BJ (cell line): ENCODE results near the gene DNAH3. TPM values are rescaled to one million over a fixed set of nuclear protein-coding genes. Genes with fewer than 3 reads are reported as not detected.

ENCODE experiments used
- CTCF ChIA-PET: fragments of 350-600 bp; formaldehyde crosslinking; extraction: SDS; loops from one replicate; lab custom pipeline; 2021; ENCODE audit warnings: antibody characterized with exemption, inconsistent platforms; lab: Yijun Ruan, JAX
- POLR2A ChIA-PET: fragments of 300-600 bp; sonication (Branson Sonifier 250); formaldehyde crosslinking; extraction: SDS; loops from one replicate; lab custom pipeline; 2021; ENCODE audit warnings: antibody characterized with exemption; lab: Charles Lee
- DNase-seq: peaks from one replicate; pipeline ENCODE4 v3.0.0-alpha.2; 2011; ENCODE audit warnings: low read depth
- H3K27me3 ChIP-seq: 2 replicates; pipeline ENCODE4 v1.6.0; 2011; ENCODE audit warnings: low read length; ENCODE audit not compliant: control insufficient read depth, insufficient read depth
- H3K36me3 ChIP-seq: 2 replicates; pipeline ENCODE4 v1.5.1; 2011; ENCODE audit warnings: low read length; ENCODE audit not compliant: control insufficient read depth, insufficient read depth
- H3K4me3 ChIP-seq: 2 replicates; pipeline ENCODE4 v1.5.1; 2011; ENCODE audit warnings: low read depth, mild to moderate bottlenecking, control low read depth, low read length
- polyA plus RNA-seq: library from polyadenylated mRNA; depleted of rRNA; stranded (reverse); fragments of >200 nt; gene quantifications from 2 replicates; pipeline ENCODE4 v1.2.3, GENCODE V29; 2011
- TF ChIP-seq, protein P1 (sequence below): IDR thresholded peaks from 2 replicates; pipeline ENCODE4 v1.5.1; 2011; ENCODE audit warnings: low read depth, mild to moderate bottlenecking, control low read depth, inconsistent platforms, low read length, moderate library complexity; ENCODE audit not compliant: insufficient read depth

Gene DNAH3
- polyA plus RNA-seq, 1 experiment, result not detected

DNA sequence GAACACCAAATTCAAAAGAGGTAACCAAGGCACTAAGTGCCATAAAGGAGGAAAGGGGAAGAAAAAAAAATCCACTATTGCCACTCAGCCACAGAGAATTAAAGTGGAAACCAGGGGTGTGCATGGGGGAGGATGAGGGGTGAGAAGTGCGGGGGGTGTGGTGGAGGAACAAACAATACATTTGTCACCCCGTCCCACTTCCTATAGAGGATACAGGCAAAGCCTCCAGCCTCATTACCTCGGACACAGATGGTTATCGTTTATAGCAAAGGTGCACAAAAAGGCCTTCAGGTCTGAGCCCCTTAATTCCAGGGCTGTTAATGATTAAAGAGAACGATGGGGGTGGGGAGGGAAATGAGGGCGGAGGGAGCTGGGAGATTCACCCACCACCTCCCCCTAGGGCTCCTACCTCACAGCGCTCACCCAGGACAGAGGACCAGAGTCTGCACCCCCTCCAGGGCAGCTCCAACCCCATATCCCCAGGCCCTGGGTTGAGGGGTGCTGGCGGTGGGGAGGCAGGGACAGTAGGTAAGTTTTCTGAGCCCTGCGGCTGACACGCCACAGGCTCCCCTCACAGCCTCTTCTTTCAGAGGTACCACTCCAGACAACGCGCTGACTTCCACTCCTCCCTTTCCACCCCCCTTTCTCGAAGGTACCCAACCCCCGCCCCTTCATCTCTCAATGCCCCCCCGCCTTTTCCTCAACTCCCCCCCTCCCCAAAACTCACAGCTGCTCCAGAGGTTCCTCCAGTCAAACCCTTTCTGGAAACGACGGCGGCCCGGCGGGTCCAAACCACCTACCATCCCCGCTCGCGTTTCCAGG is 251.0 kb downstream of the DNAH3 start:
- no peak for DNase-seq
- TF ChIP-seq, protein P1, sequence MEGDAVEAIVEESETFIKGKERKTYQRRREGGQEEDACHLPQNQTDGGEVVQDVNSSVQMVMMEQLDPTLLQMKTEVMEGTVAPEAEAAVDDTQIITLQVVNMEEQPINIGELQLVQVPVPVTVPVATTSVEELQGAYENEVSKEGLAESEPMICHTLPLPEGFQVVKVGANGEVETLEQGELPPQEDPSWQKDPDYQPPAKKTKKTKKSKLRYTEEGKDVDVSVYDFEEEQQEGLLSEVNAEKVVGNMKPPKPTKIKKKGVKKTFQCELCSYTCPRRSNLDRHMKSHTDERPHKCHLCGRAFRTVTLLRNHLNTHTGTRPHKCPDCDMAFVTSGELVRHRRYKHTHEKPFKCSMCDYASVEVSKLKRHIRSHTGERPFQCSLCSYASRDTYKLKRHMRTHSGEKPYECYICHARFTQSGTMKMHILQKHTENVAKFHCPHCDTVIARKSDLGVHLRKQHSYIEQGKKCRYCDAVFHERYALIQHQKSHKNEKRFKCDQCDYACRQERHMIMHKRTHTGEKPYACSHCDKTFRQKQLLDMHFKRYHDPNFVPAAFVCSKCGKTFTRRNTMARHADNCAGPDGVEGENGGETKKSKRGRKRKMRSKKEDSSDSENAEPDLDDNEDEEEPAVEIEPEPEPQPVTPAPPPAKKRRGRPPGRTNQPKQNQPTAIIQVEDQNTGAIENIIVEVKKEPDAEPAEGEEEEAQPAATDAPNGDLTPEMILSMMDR, result no peak
- POLR2A ChIA-PET, result interaction anchor here (0.6 to 1.0 kb wide), 2 partner anchors 14 to 20 kb away, joined by 3 to 6 read pairs; no protein-coding TSS in a partner anchor
- Histone ChIP-seq H3K4me3 (peak overlapping the region; percentile 86), H3K36me3 (no peaks in the 10 kb centered on the region), H3K27me3 (no peaks in the 10 kb centered on the region)
- CTCF ChIA-PET, result interaction anchor here (0.7 to 2.7 kb wide), 6 partner anchors 10 to 258 kb away, joined by 3 to 11 read pairs (median 4); no protein-coding TSS in a partner anchor

DNA sequence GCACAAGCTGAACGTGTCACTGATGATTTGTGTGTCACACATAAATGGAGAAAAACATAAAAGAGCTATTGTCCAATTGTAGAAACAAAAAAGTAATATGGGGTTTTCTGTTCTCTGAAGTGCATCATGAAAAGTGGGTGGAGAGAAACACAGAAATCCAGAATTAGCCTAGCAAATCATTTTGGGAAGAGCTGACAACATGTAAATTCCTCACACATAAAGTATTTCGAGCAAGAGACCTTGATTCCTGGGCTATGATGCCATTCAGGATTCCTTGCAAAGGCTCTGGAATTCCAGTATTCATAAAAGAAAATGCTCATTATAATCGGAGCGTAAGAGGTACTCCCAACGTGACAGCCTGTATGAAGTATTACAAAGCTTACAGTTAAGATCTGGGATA is 251.6 kb downstream of the DNAH3 start:
- peak; percentile 54 for DNase-seq
- no peaks in the 10 kb centered on the region for H3K27me3 ChIP-seq
- ChIA-PET POLR2A (interaction anchor here (0.6 to 1.0 kb wide), 2 partner anchors 15 to 20 kb away, joined by 3 to 6 read pairs; no protein-coding TSS in a partner anchor), CTCF (interaction anchor here (1.3 to 2.7 kb wide), 5 partner anchors 9 to 49 kb away, joined by 3 to 11 read pairs (median 4); no protein-coding TSS in a partner anchor)
- H3K4me3 ChIP-seq, result peak overlapping the region; percentile 86
- TF ChIP-seq, protein P1, result no peak
- no peaks in the 10 kb centered on the region; the same call in 1 of the 2 replicates for H3K36me3 ChIP-seq

DNA sequence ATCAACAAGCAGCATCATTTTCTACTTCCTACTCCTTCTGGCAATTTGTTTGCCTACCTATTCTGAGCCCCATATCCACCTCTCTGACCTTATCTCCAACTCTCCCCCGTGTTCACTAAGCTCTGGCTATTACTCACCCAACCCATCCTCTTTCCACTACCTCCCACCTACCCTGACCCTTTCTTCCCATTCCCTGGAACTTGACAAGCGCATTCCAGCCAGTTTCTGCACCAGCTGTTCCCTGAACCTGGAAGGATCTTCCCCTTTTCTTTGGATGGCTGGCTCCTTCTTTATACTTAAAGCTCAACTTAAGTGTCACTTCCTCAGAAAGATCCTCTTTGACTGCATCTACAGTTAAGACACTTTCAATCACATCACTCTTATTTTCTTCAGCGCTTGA is 252.7 kb downstream of the DNAH3 start:
- no peak overlapping the region for H3K4me3 ChIP-seq
- POLR2A ChIA-PET, result no interaction called here
- CTCF ChIA-PET, result interaction anchor here (0.7 to 2.7 kb wide), 5 partner anchors 9 to 201 kb away, joined by 3 to 11 read pairs (median 3); no protein-coding TSS in a partner anchor
- H3K36me3 ChIP-seq, result peaks cover 4% of the 10 kb centered on the region; the same call in 1 of the 2 replicates
- no peak for DNase-seq
- TF ChIP-seq, protein P1, result no peak
- no peaks in the 10 kb centered on the region for H3K27me3 ChIP-seq

DNA sequence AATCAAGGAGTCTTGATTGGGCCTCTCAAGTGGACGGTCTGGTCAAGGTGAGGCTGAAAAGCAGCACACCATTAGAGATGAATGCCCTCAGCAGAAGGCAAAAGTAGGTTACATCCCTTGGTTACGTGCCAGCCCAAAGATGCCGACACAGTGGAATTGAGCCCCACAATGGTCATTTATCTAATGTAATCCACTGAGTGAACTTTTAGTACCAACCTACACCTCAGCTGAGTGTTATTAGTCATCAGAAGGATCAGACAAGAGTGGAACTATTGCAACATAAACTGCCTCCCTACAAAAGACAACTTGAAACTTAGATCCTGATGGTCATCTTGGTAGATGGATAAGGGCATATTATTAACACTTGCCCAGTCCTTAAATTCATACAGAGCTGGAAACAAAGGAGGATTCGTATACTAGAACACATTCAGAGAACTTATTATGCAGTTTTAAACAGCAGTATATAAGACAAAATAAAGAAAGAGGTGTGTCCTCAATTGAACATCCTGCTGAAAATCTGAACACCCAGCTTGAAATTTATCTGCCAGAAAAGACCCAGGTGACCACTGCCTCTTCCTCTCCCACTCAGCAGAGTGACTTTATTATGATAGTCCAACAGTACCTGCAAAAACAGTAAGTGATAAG is 253.3 kb downstream of the DNAH3 start:
- POLR2A ChIA-PET, result interaction anchor here (0.6 kb wide), 1 partner anchor 10 kb away, joined by 4 read pairs; no protein-coding TSS in a partner anchor

More for the DNA sequence above, 253.3 kb downstream of the DNAH3 start:
- TF ChIP-seq, protein P1, result no peak
- DNase-seq, result no peak
- H3K36me3 ChIP-seq, result peaks cover 4% of the 10 kb centered on the region; the same call in 1 of the 2 replicates
- H3K27me3 ChIP-seq, result no peaks in the 10 kb centered on the region
- no peak overlapping the region for H3K4me3 ChIP-seq
- CTCF ChIA-PET, result interaction anchor here (1.0 to 2.7 kb wide), 4 partner anchors 9 to 47 kb away, joined by 3 to 11 read pairs (median 4); no protein-coding TSS in a partner anchor
